Measurements from ENCODE around the gene NPBWR2. TPM values are rescaled to one million over a fixed set of nuclear protein-coding genes. Genes with fewer than 3 reads are reported as not detected.
"Not testable (repeated sequence)": the region's sequence is repeated elsewhere in the genome, so short reads cannot be mapped to it uniquely, and the experiment has no call there.

The NPBWR2 gene
- total and polyA plus RNA-seq, 2 donors (not counting 3 experiments of a cell fraction or from before 2014, with no cell fraction given) = not detected

- BruUV-seq (replicated peaks) = no TSS peak
- Histone ChIP-seq H3K9me3 (replicated peaks; ENCODE audit: control insufficient read depth, insufficient read depth, low read length) (no peaks in the 10 kb centered on the region), H3K9ac (replicated peaks; ENCODE audit: extremely low read depth, insufficient read depth, low read length) (no peak overlapping the region), H3K79me2 (ENCODE audit: control insufficient read depth, insufficient read depth, low read length) (no peaks in the 10 kb centered on the region), H3K27ac (ENCODE audit: insufficient read depth, low read depth, low read length) (no peak overlapping the region), H3K9me1 (replicated peaks; ENCODE audit: control insufficient read depth, extremely low read depth, insufficient read depth, low read length) (no peaks in the 10 kb centered on the region), H3K36me3 (ENCODE audit: control insufficient read depth in 2 of 2, extremely low read depth in 1 of 2, insufficient read depth in 2 of 2, low read length in 2 of 2) (no peaks in the 10 kb centered on the region), H3K4me3 (replicated peaks in 1 of 3; ENCODE audit: insufficient read depth in 1 of 3, low read depth in 1 of 3, low read length in 3 of 3) (no peak overlapping the region), H3K27me3 (ENCODE audit: control insufficient read depth in 2 of 2, insufficient read depth in 2 of 2, low read length in 2 of 2) (peaks cover 13 to 18% of the 10 kb centered on the region in 2 experiments), H3K4me1 (ENCODE audit: control insufficient read depth, extremely low read depth, insufficient read depth, low read length) (no peaks in the 10 kb centered on the region), H2AFZ (ENCODE audit: low read depth, low read length) (no peak overlapping the region), H3K4me2 (ENCODE audit: insufficient read depth, low read length) (no peak overlapping the region), H4K20me1 (replicated peaks; ENCODE audit: control insufficient read depth, extremely low read depth, insufficient read depth, low read length) (no peaks in the 10 kb centered on the region)
- DNase-seq (ENCODE audit: low read depth, low spot score) (no peak), FAIRE-seq (no peak)
- ChIA-PET CTCF (interaction anchor here (3.2 kb wide), 1 partner anchor 12 kb away, joined by 11 read pairs; no protein-coding TSS in a partner anchor), POLR2A (no interaction called here)
- intact Hi-C loops (cut with micrococcal nuclease) = no loop called here
- TF ChIP-seq, protein P1, sequence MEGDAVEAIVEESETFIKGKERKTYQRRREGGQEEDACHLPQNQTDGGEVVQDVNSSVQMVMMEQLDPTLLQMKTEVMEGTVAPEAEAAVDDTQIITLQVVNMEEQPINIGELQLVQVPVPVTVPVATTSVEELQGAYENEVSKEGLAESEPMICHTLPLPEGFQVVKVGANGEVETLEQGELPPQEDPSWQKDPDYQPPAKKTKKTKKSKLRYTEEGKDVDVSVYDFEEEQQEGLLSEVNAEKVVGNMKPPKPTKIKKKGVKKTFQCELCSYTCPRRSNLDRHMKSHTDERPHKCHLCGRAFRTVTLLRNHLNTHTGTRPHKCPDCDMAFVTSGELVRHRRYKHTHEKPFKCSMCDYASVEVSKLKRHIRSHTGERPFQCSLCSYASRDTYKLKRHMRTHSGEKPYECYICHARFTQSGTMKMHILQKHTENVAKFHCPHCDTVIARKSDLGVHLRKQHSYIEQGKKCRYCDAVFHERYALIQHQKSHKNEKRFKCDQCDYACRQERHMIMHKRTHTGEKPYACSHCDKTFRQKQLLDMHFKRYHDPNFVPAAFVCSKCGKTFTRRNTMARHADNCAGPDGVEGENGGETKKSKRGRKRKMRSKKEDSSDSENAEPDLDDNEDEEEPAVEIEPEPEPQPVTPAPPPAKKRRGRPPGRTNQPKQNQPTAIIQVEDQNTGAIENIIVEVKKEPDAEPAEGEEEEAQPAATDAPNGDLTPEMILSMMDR (IDR thresholded peaks at IDR 0.05; ENCODE audit: extremely low read depth in 1 of 2, insufficient read depth in 1 of 2, low read depth in 1 of 2, low read length in 2 of 2) = no peak
- TF ChIP-seq POLR2A (IDR thresholded peaks at IDR 0.05; ENCODE audit: low read depth, low read length) (no peak), FOS (IDR thresholded peaks at IDR 0.05; ENCODE audit: borderline replicate concordance, insufficient read depth, low read length) (no peak), POLR2AphosphoS5 (IDR thresholded peaks at IDR 0.05; ENCODE audit: insufficient read depth, low read depth, low read length) (no peak), MYC (IDR thresholded peaks at IDR 0.05; ENCODE audit: low read depth, low read length) (no peak), JUN (IDR thresholded peaks at IDR 0.05; ENCODE audit: borderline replicate concordance, insufficient read depth, insufficient read length, low read depth) (no peak), EZH2 (IDR thresholded peaks at IDR 0.05; ENCODE audit: borderline replicate concordance, low read depth, low read length, severe bottlenecking) (no peak), GATA2 (IDR thresholded peaks at IDR 0.05; ENCODE audit: insufficient read depth, insufficient read length, low read depth, low read length) (no peak)
- TF ChIP-seq, protein P2, sequence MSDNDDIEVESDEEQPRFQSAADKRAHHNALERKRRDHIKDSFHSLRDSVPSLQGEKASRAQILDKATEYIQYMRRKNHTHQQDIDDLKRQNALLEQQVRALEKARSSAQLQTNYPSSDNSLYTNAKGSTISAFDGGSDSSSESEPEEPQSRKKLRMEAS (IDR thresholded peaks at IDR 0.05; ENCODE audit: insufficient read depth, insufficient read length) = no peak
- dilution Hi-C loops (cut with MboI; ENCODE audit: extremely low pct_ligation_motif_present, low sequenced_read_pairs) = no loop called here
These were observed 17.2 kb downstream of the NPBWR2 start for GRCh38 chr20:64090165-64090564.

DNA sequence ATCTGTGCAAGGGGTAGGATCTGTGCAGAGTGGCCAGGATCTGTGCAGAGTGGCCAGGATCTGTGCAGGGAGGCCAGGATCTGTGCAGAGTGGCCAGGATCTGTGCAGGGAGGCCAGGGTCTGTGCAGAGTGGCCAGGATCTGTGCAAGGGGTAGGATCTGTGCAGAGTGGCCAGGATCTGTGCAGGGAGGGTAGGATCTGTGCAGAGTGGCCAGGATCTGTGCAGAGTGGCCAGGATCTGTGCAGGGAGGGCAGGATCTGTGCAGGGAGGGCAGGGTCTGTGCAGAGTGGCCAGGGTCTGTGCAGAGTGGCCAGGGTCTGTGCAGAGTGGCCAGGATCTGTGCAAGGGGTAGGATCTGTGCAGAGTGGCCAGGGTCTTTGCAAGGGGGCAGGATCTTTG, 18.8 kb downstream of the NPBWR2 start:
- H3K9ac ChIP-seq (replicated peaks; ENCODE audit: extremely low read depth, insufficient read depth, low read length); H4K20me1 ChIP-seq (replicated peaks; ENCODE audit: control insufficient read depth, extremely low read depth, insufficient read depth, low read length); DNase-seq (ENCODE audit: low read depth, low spot score); H3K36me3 ChIP-seq (ENCODE audit: control insufficient read depth in 2 of 2, extremely low read depth in 1 of 2, insufficient read depth in 2 of 2, low read length in 2 of 2); CTCF ChIA-PET; H3K9me1 ChIP-seq (replicated peaks; ENCODE audit: control insufficient read depth, extremely low read depth, insufficient read depth, low read length); dilution Hi-C loops (cut with MboI; ENCODE audit: extremely low pct_ligation_motif_present, low sequenced_read_pairs); intact Hi-C loops (cut with micrococcal nuclease); H3K4me2 ChIP-seq (ENCODE audit: insufficient read depth, low read length); H3K4me1 ChIP-seq (ENCODE audit: control insufficient read depth, extremely low read depth, insufficient read depth, low read length); POLR2A ChIA-PET; H2AFZ ChIP-seq (ENCODE audit: low read depth, low read length); BruUV-seq (replicated peaks); H3K4me3 ChIP-seq (replicated peaks in 1 of 3; ENCODE audit: insufficient read depth in 1 of 3, low read depth in 1 of 3, low read length in 3 of 3); H3K27ac ChIP-seq (ENCODE audit: insufficient read depth, low read depth, low read length); H3K79me2 ChIP-seq (ENCODE audit: control insufficient read depth, insufficient read depth, low read length); H3K9me3 ChIP-seq (replicated peaks; ENCODE audit: control insufficient read depth, insufficient read depth, low read length): not testable (repeated sequence)
- FAIRE-seq = peak; percentile 97
- peaks cover 23 to 32% of the 10 kb centered on the region in 2 experiments for H3K27me3 ChIP-seq (ENCODE audit: control insufficient read depth in 2 of 2, insufficient read depth in 2 of 2, low read length in 2 of 2)

DNA sequence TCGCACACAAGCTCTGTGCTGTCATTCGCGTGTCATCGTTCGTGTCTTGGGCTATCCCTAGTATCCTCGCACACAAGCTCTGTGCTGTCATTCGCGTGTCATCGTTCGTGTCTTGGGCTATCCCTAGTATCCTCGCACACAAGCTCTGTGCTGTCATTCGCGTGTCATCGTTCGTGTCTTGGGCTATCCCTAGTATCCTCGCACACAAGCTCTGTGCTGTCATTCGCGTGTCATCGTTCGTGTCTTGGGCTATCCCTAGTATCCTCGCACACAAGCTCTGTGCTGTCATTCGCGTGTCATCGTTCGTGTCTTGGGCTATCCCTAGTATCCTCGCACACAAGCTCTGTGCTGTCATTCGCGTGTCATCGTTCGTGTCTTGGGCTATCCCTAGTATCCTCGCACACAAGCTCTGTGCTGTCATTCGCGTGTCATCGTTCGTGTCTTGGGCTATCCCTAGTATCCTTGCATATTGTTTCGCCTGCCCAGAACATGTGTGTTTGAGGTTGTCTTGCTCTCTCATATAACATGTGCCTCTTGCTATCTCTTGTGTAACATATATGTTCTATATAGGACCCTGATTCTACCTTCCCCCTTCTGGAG, 20.0 kb downstream of the NPBWR2 start:
- H3K27me3 ChIP-seq (ENCODE audit: control insufficient read depth in 2 of 2, insufficient read depth in 2 of 2, low read length in 2 of 2) = peaks cover 23 to 32% of the 10 kb centered on the region in 2 experiments
- dilution Hi-C loops (cut with MboI; ENCODE audit: extremely low pct_ligation_motif_present, low sequenced_read_pairs); H3K4me3 ChIP-seq (replicated peaks in 1 of 3; ENCODE audit: insufficient read depth in 1 of 3, low read depth in 1 of 3, low read length in 3 of 3); BruUV-seq (replicated peaks); H3K4me1 ChIP-seq (ENCODE audit: control insufficient read depth, extremely low read depth, insufficient read depth, low read length); H3K27ac ChIP-seq (ENCODE audit: insufficient read depth, low read depth, low read length); POLR2A ChIA-PET; H3K4me2 ChIP-seq (ENCODE audit: insufficient read depth, low read length); H3K79me2 ChIP-seq (ENCODE audit: control insufficient read depth, insufficient read depth, low read length); H3K9ac ChIP-seq (replicated peaks; ENCODE audit: extremely low read depth, insufficient read depth, low read length); intact Hi-C loops (cut with micrococcal nuclease); H3K36me3 ChIP-seq (ENCODE audit: control insufficient read depth in 2 of 2, extremely low read depth in 1 of 2, insufficient read depth in 2 of 2, low read length in 2 of 2); H3K9me1 ChIP-seq (replicated peaks; ENCODE audit: control insufficient read depth, extremely low read depth, insufficient read depth, low read length); H4K20me1 ChIP-seq (replicated peaks; ENCODE audit: control insufficient read depth, extremely low read depth, insufficient read depth, low read length); CTCF ChIA-PET; FAIRE-seq; DNase-seq (ENCODE audit: low read depth, low spot score); H2AFZ ChIP-seq (ENCODE audit: low read depth, low read length); H3K9me3 ChIP-seq (replicated peaks; ENCODE audit: control insufficient read depth, insufficient read depth, low read length): not testable (repeated sequence)
